Left lung (tissue), 10 donors: ENCODE data around the gene SPINDOC. TPM values are rescaled to one million over a fixed set of nuclear protein-coding genes. Genes with fewer than 3 reads are reported as not detected.
A peak's percentile ranks its signal among the peaks of the same experiment; 100 is the strongest.

ENCODE experiments used
- ATAC-seq: fragments of 200-7000 bp; cut with Tn5 transposase; one replicate; pipeline ENCODE4 v1.9.1; 2020; ENCODE audit warnings: moderate library complexity
- DNase-seq, 4 donors: peaks; one replicate each; pipeline ENCODE4 v3.0.0-alpha.2; 2013 to 2020
- H3K27ac ChIP-seq, 2 donors: fragments of 200-600 bp; sonication (generic) in 1 of 2; one replicate each; pipeline versions ENCODE4 v1.5.0 to v1.8.0; 2020 to 2021
- H3K27me3 ChIP-seq, 2 donors: fragments of 200-600 bp; sonication (generic) in 1 of 2; one replicate each; pipeline versions ENCODE4 v1.5.0 to v1.8.0; 2020 to 2021
- H3K36me3 ChIP-seq, 2 donors: fragments of 200-600 bp; sonication (generic) in 1 of 2; one replicate each; pipeline versions ENCODE4 v1.5.0 to v1.8.0; 2020 to 2021
- H3K4me1 ChIP-seq, 2 donors: fragments of 200-600 bp; one replicate each; pipeline ENCODE4 v1.8.0; 2021
- H3K4me3 ChIP-seq, 2 donors: fragments of 200-600 bp; sonication (generic) in 1 of 2; one replicate each; pipeline versions ENCODE4 v1.5.0 to v1.8.0; 2020 to 2021; ENCODE audit warnings: mild to moderate bottlenecking in 1 of 2
- H3K9me3 ChIP-seq, 2 donors: fragments of 200-600 bp; sonication (generic) in 1 of 2; one replicate each; pipeline versions ENCODE4 v1.5.0 to v1.8.0; 2020 to 2021
- intact Hi-C, 2 donors: fragments of 100-400 bp; cut with DNase I; formaldehyde crosslinking; loops; one replicate each; pipeline versions ENCODE4 v1.11.2 to v1.14.2; 2022
- polyA plus RNA-seq, 6 donors: library from polyadenylated mRNA; unstranded; fragments of 120-200 nt; gene quantifications; one replicate each; pipeline ENCODE4 v1.2.1, GENCODE V29; 2013; ENCODE audit not compliant: insufficient read length in 6 of 6
- total RNA-seq, 2 donors: library from RNA; stranded (reverse); fragmentation: NEBNext Ultra II Directional; extraction: Animal tissue kit (Norgen Biotek cat#: 25700); gene quantifications; one replicate each; pipeline ENCODE4 v1.2.1, GENCODE V29; 2021
- TF ChIP-seq, protein P1 (sequence below), 2 donors: fragments of 200-600 bp; sonication (generic) in 1 of 2; IDR thresholded peaks; one replicate each; pipeline versions ENCODE4 v1.5.0 to v1.8.0; 2021; ENCODE audit warnings: antibody characterized with exemption in 2 of 2
- donor health status: DM: no; HTN: yes; CAD: no.
- donor health status: DM: no; HTN: no; CAD: no.

SPINDOC gene
- total and polyA plus RNA-seq, 8 donors, result 20.3 to 46.2 (median 34.4) TPM

DNA sequence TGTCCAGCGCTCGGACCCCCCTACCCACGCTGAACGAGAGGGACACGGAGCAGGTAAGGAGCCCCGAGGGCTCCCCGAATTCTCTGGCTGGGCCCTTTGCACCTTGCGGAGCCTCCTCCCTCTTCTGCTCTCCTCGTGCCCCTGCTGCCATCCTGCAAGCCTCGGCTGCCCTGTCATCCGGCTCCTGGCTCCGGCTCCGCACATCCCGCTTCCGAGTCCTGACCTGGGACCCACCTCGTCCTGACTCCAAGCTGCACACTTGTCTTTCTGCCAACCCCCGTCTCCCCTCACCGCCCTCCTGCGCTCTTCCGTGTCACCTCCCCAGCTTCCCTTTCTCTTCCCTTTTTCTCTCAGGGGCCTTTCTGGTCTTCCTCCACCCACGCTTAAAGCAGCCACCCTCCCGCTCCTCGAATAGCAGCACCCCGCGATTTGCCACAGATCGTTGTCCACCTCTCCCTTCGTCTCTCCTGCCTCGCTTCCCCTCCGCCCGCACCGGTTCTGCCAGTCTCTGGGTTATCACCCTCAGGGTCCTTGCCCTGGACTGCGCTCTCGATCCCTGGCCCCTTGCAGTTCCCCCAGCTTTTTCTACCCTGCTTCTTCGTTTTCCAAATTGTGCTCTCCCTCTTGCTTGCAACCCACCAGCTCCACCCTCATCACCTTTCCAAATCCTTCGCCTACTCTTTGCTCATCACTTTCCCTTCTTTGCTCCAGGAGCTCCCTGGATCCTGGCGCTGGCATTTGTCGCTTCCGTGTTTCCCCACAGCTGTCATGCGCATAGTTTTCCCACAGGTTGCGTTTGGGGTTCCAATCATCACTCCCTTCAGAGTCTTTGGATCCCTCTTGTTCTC, 26.5 kb downstream of the SPINDOC start:
- TF ChIP-seq, protein P1, sequence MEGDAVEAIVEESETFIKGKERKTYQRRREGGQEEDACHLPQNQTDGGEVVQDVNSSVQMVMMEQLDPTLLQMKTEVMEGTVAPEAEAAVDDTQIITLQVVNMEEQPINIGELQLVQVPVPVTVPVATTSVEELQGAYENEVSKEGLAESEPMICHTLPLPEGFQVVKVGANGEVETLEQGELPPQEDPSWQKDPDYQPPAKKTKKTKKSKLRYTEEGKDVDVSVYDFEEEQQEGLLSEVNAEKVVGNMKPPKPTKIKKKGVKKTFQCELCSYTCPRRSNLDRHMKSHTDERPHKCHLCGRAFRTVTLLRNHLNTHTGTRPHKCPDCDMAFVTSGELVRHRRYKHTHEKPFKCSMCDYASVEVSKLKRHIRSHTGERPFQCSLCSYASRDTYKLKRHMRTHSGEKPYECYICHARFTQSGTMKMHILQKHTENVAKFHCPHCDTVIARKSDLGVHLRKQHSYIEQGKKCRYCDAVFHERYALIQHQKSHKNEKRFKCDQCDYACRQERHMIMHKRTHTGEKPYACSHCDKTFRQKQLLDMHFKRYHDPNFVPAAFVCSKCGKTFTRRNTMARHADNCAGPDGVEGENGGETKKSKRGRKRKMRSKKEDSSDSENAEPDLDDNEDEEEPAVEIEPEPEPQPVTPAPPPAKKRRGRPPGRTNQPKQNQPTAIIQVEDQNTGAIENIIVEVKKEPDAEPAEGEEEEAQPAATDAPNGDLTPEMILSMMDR (IDR thresholded peaks at IDR 0.05), result no peak
- ATAC-seq, result no peak
- intact Hi-C loops, result loop anchor here (5.0 to 10.0 kb wide), 4 partner anchors 85 to 315 kb away; no protein-coding TSS in a partner anchor
- H3K4me1 ChIP-seq, result peaks cover 39 to 63% of the 10 kb centered on the region in 2 donors
- H3K4me3 ChIP-seq, result peak overlapping the region; percentile 86 to 90
- H3K27me3 ChIP-seq, result no peaks in the 10 kb centered on the region
- H3K36me3 ChIP-seq, result peaks cover 0 to 29% of the 10 kb centered on the region in 2 donors
- peak overlapping the region; percentile 85 to 97 for H3K27ac ChIP-seq
- peak in 2 of 4 donors; percentile 53 to 87 for DNase-seq
- H3K9me3 ChIP-seq, result no peaks in the 10 kb centered on the region

DNA sequence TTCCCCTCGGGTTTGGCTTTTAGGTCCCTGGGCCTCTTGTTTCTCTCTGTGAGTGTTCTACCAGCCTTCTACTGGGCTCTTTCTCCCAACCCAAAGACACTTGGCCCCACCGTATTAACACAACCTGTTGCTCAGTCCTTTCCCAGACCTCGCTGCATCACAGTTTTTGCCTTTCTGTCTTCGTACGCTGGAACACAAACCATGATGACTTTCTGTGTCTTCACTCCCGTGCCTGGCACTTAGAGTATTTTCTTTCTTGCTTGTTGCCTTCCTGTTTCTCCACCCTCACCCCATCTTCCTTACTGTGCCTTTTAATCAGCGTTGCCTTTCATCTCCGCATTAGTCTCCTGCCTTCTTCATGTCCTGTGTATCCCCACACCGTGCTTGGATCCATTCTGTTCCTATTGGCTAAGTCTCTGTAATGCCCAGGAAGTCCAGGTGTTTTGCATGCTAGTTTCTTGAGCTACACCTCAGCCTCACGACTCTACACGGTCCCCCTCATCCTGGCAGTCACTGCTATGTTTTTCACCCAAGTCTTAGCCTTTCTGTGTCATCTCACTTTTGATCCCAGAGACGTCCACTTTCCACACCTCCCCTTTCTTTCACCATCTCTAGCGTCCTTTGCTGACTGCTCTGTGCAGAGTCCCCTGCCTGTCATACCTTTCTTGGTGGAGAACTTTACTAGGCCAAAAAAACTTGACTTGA, 27.3 kb downstream of the SPINDOC start:
- Histone ChIP-seq H3K4me1 (peaks cover 47 to 71% of the 10 kb centered on the region in 2 donors), H3K4me3 (peak overlapping the region; percentile 86 to 90), H3K9me3 (no peaks in the 10 kb centered on the region), H3K27ac (peak overlapping the region; percentile 85 to 97), H3K36me3 (peaks cover 0 to 29% of the 10 kb centered on the region in 2 donors), H3K27me3 (no peaks in the 10 kb centered on the region)
- DNase-seq, result no peak
- TF ChIP-seq, protein P1 (IDR thresholded peaks at IDR 0.05), result no peak
- no peak for ATAC-seq
- intact Hi-C loops, result loop anchor here in 1 of 2 donors (10.0 kb wide), 1 partner anchor 84 kb away; no protein-coding TSS in a partner anchor

DNA sequence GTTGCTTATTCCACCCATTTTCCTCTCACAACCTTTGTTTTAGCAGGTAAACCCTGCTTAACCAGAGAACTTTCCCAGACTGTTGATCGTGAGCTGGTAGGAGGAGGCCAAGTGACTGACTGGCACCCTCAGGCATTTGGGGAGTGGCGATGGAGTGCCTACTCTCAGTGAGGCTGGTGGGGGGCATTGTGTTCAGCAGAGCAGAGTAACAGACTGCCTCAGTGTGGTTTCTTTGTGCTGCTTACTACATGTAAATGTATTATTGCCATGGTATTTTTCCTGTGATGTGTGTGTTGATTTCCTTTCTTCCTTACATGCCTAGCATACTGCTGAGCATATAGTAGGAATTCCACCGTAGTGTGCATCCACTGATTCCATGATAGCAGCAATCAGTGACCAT, 28.3 kb downstream of the SPINDOC start:
- DNase-seq (peak in 3 of 4 donors; percentile 73 to 78 (median 76)), ATAC-seq (peak; percentile 30)
- Histone ChIP-seq H3K9me3 (no peaks in the 10 kb centered on the region), H3K4me1 (peaks cover 48 to 80% of the 10 kb centered on the region in 2 donors), H3K4me3 (peak overlapping the region in 1 of 2 donors; percentile 90), H3K27me3 (no peaks in the 10 kb centered on the region), H3K36me3 (peaks cover 0 to 29% of the 10 kb centered on the region in 2 donors), H3K27ac (peak overlapping the region; percentile 85 to 97)
- intact Hi-C loops, result loop anchor here in 1 of 2 donors (10.0 kb wide), 1 partner anchor 83 kb away; no protein-coding TSS in a partner anchor
- TF ChIP-seq, protein P1 (IDR thresholded peaks at IDR 0.05), result no peak

DNA sequence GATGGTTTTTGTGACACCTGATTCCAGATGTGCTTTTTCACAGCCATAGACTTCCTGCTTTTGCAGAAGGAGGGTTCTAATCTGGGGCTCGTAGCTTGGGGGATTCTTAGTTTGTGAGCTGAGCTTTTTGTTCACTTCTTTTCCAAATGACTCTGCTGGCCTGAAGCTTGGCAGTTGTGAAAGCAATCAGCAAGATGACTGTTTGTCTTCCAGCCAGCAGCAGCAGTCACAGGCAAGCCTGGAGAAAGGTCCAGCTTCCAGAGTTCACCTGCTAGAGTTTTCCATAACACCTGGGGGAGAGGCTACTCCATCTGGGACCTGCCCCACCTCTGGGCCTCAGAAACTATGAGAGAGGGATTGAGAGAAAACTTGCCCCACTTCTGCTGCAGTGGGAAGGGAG, 29.8 kb downstream of the SPINDOC start:
- intact Hi-C loops, result loop anchor here in 1 of 2 donors (10.0 kb wide), 1 partner anchor 82 kb away; no protein-coding TSS in a partner anchor
- TF ChIP-seq, protein P1 (IDR thresholded peaks at IDR 0.05), result no peak
- Histone ChIP-seq H3K4me3 (no peak overlapping the region), H3K27me3 (no peaks in the 10 kb centered on the region), H3K9me3 (no peaks in the 10 kb centered on the region), H3K36me3 (peaks cover 0 to 29% of the 10 kb centered on the region in 2 donors), H3K4me1 (peaks cover 40 to 82% of the 10 kb centered on the region in 2 donors), H3K27ac (peak overlapping the region in 1 of 2 donors; percentile 57)
- DNase-seq, result no peak
- no peak for ATAC-seq
